Peyer's patch (tissue), 4 donors: ENCODE measurements around the gene AHCYL2.

Source experiments
- CTCF ChIP-seq, 6 experiments: fragments of 450-650 bp in 4 of 6; fragments of 200-600 bp in 2 of 6; sonication (generic) in 1 of 6; IDR thresholded peaks; one replicate each; pipeline ENCODE4 v1.5.1; 2017 to 2019; ENCODE audit warnings: antibody characterized with exemption in 6 of 6, mild to moderate bottlenecking in 3 of 6, moderate library complexity in 1 of 6
- POLR2A ChIP-seq, 2 donors: fragments of 450-650 bp; IDR thresholded peaks; one replicate each; pipeline ENCODE4 v1.5.1; 2017; ENCODE audit warnings: antibody characterized with exemption in 2 of 2, mild to moderate bottlenecking in 2 of 2, moderate library complexity in 2 of 2

GRCh38 chr7:129376778-129377700 lies 152.2 kb downstream of the AHCYL2 start:
- TF ChIP-seq CTCF (IDR thresholded peaks at IDR 0.05) (no peak), POLR2A (IDR thresholded peaks at IDR 0.05) (no peak)
